Forelimb muscle (tissue), 1 donor: ENCODE measurements around the gene JADE3. TPM values are rescaled to one million over a fixed set of nuclear protein-coding genes. Genes with fewer than 3 reads are reported as not detected.

Source experiments
- polyA plus RNA-seq: library from polyadenylated mRNA; unstranded; fragments of 120-200 nt; gene quantifications from one replicate; pipeline ENCODE4 v1.2.1, GENCODE V29; 2013; ENCODE audit not compliant: insufficient read length

JADE3 gene
- polyA plus RNA-seq, 1 donor = 4.3 TPM

Other genes starting within 250 kb of the JADE3 start
- 8.9 TPM for gene SLC9A7, start 153.3 kb upstream of the JADE3 start, polyA plus RNA-seq
- gene RP2, start 75.4 kb upstream of the JADE3 start, polyA plus RNA-seq = 7.3 TPM
- gene RGN, start 166.0 kb downstream of the JADE3 start, polyA plus RNA-seq = 2.5 TPM
- gene NDUFB11, start 232.3 kb downstream of the JADE3 start, polyA plus RNA-seq = 95.9 TPM
- 31.9 TPM for gene RBM10, start 232.8 kb downstream of the JADE3 start, polyA plus RNA-seq